B cell (primary cell): Measurements from ENCODE around the gene DOC2B.

Experiments
- EZH2 ChIP-seq: IDR thresholded peaks from 2 replicates; pipeline ENCODE4 v1.6.1; 2012; ENCODE audit warnings: borderline replicate concordance, low read depth, mild to moderate bottlenecking, moderate library complexity, low read length; ENCODE audit not compliant: insufficient read depth, poor library complexity, severe bottlenecking
- TF ChIP-seq, protein P1 (sequence below): fragments of 200-600 bp; IDR thresholded peaks from one replicate; pipeline ENCODE4 v1.8.0; 2022; ENCODE audit warnings: antibody characterized with exemption, mild to moderate bottlenecking

DNA sequence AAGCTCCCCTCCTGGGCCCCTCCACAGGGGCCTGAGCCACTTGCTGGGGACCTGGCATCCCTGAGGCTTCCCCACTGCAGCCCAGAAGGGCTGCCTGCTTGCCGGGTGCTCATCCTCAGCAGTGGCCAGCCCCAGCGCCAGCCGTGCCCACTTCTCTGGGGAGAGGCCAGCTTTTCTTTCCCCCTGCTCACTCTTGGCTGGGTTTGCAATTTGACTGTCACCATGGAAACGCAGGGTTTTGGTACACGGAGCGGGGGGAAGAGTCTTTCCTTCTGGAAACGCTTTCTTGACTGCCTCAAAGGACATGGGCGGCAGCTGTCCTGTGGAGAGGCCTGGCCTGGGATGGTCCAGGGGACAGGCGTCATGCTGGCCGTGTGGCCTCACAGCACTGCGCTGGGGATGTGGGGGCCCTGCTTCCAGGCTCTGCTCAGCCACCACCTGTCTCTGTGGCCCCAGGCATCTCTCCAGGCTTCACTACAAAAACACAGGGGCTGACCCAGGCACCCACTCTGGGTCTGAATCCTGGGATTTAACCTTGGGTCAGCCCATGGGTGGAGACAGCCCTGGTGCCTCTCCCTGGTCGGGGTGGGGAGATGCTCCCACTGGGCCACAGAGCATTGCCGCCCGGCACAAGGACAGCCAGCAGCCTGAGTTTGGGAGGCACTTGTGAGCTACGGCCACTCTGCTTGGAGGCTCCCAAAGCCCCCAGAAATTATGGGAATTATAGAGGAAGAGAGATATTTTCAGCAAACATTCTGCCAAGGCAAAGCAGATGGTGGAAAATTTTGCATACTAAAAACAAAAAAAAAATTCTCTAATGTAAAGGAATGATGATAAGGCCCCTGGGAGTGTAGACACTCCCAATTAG is 45.9 kb upstream of the DOC2B start:
- TF ChIP-seq, protein P1, sequence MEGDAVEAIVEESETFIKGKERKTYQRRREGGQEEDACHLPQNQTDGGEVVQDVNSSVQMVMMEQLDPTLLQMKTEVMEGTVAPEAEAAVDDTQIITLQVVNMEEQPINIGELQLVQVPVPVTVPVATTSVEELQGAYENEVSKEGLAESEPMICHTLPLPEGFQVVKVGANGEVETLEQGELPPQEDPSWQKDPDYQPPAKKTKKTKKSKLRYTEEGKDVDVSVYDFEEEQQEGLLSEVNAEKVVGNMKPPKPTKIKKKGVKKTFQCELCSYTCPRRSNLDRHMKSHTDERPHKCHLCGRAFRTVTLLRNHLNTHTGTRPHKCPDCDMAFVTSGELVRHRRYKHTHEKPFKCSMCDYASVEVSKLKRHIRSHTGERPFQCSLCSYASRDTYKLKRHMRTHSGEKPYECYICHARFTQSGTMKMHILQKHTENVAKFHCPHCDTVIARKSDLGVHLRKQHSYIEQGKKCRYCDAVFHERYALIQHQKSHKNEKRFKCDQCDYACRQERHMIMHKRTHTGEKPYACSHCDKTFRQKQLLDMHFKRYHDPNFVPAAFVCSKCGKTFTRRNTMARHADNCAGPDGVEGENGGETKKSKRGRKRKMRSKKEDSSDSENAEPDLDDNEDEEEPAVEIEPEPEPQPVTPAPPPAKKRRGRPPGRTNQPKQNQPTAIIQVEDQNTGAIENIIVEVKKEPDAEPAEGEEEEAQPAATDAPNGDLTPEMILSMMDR: no peak
- TF ChIP-seq EZH2: no peak
